Caco-2 (cell line): ENCODE data around the gene FOXJ3. TPM values are rescaled to one million over a fixed set of nuclear protein-coding genes. Genes with fewer than 3 reads are reported as not detected.
"Not testable (repeated sequence)": the region's sequence is repeated elsewhere in the genome, so short reads cannot be mapped to it uniquely, and the experiment has no call there.

ENCODE experiments used
- BruUV-seq: library from RNA; stranded (reverse); fragments of 400-500 nt; replicated peaks from 2 replicates; lab custom pipeline; 2021; lab: Mats Ljungman, UMichigan
- CTCF ChIA-PET: fragments of 300-600 bp; sonication (Branson Sonifier 250); formaldehyde crosslinking; loops from one replicate; lab custom pipeline; 2022; ENCODE audit warnings: antibody characterized with exemption; lab: Charles Lee
- POLR2A ChIA-PET: fragments of 300-600 bp; sonication (Branson Sonifier 250); formaldehyde crosslinking; loops from one replicate; lab custom pipeline; 2022; ENCODE audit warnings: antibody characterized with exemption; lab: Charles Lee
- DNase-seq, 2 experiments: peaks; one replicate each; pipeline versions ENCODE4 v3.0.0 to v3.0.0-alpha.2; 2020 to 2022
- H3K27me3 ChIP-seq: replicated peaks from 2 replicates; pipeline ENCODE4 v1.6.0; 2011; ENCODE audit warnings: low read length; ENCODE audit not compliant: control insufficient read depth, insufficient read depth
- H3K36me3 ChIP-seq: 2 replicates; pipeline ENCODE4 v1.5.1; 2011; ENCODE audit warnings: low read length; ENCODE audit not compliant: control insufficient read depth, insufficient read depth
- H3K4me1 ChIP-seq: fragments of 250-450 bp; sonication (Bioruptor Pico); 2 replicates; pipeline ENCODE4 v1.5.1; 2020; ENCODE audit warnings: mild to moderate bottlenecking
- H3K4me3 ChIP-seq: 2 replicates; pipeline ENCODE4 v1.5.1; 2011; ENCODE audit warnings: low read depth, mild to moderate bottlenecking, control low read depth, low read length
- H3K9me3 ChIP-seq: fragments of 250-450 bp; sonication (Bioruptor Pico); 2 replicates; pipeline ENCODE4 v1.5.1; 2020; ENCODE audit warnings: mild to moderate bottlenecking, moderate library complexity
- H3K27ac Mint-ChIP-seq: one replicate; pipeline ENCODE4 v1.8.0; 2022; ENCODE audit warnings: mixed read lengths; ENCODE audit not compliant: unreplicated experiment
- H3K27me3 Mint-ChIP-seq: one replicate; pipeline ENCODE4 v1.8.0; 2022; ENCODE audit warnings: mixed read lengths; ENCODE audit not compliant: insufficient read depth, unreplicated experiment
- H3K36me3 Mint-ChIP-seq: one replicate; pipeline ENCODE4 v1.8.0; 2022; ENCODE audit warnings: mild to moderate bottlenecking, mixed read lengths; ENCODE audit not compliant: insufficient read depth, unreplicated experiment
- H3K4me1 Mint-ChIP-seq: one replicate; pipeline ENCODE4 v1.8.0; 2022; ENCODE audit warnings: low read depth, mixed read lengths; ENCODE audit not compliant: unreplicated experiment
- H3K4me3 Mint-ChIP-seq: one replicate; pipeline ENCODE4 v1.8.0; 2022; ENCODE audit warnings: mild to moderate bottlenecking, moderate library complexity, mixed read lengths; ENCODE audit not compliant: unreplicated experiment
- H3K9me3 Mint-ChIP-seq: one replicate; pipeline ENCODE4 v1.8.0; 2022; ENCODE audit warnings: mixed read lengths; ENCODE audit not compliant: unreplicated experiment
- CTCF ChIP-seq, 2 experiments: fragments of 200-600 bp in 1 of 2; IDR thresholded peaks; 1 replicate in 1 of 2; 2 replicates in 1 of 2; pipeline versions ENCODE4 v1.5.1 to v1.8.0; 2011 to 2022; ENCODE audit warnings: antibody characterized with exemption in 1 of 2, control low read depth in 1 of 2, inconsistent platforms in 1 of 2, low read depth in 1 of 2, low read length in 1 of 2, mild to moderate bottlenecking in 1 of 2, moderate library complexity in 1 of 2; ENCODE audit not compliant: insufficient read depth in 1 of 2, severe bottlenecking in 1 of 2, unreplicated experiment in 1 of 2
- intact Hi-C: fragments of 100-400 bp; cut with micrococcal nuclease; formaldehyde crosslinking; loops from one replicate; pipeline ENCODE4 v1.10.0; 2022; ENCODE audit not compliant: unreplicated experiment
- total RNA-seq: library from RNA; stranded (reverse); gene quantifications from 2 replicates; pipeline ENCODE4 v1.2.3, GENCODE V29; 2022

Gene FOXJ3
- total RNA-seq, 1 experiment from 2014 or later = 60.2 TPM

GRCh38 chr1:42211224-42211623 lies 123.8 kb downstream of the FOXJ3 start:
- intact Hi-C loops = no loop called here
- no peaks in the 10 kb centered on the region for H3K9me3 ChIP-seq
- Mint-ChIP-seq H3K9me3 (no peaks in the 10 kb centered on the region), H3K27me3 (no peaks in the 10 kb centered on the region), H3K36me3 (peaks cover 29% of the 10 kb centered on the region), H3K27ac (no peak overlapping the region), H3K4me3 (no peak overlapping the region), H3K4me1 (peaks cover 7% of the 10 kb centered on the region)
- H3K27me3 ChIP-seq = no peaks in the 10 kb centered on the region
- no peak for TF ChIP-seq CTCF (IDR thresholded peaks at IDR 0.05; ENCODE audit: insufficient read depth in 1 of 2, low read depth in 1 of 2, low read length in 1 of 2, severe bottlenecking in 1 of 2, unreplicated experiment in 1 of 2)
- no peak for DNase-seq
- no peaks in the 10 kb centered on the region for H3K4me1 ChIP-seq
- POLR2A ChIA-PET = no interaction called here
- H3K4me3 ChIP-seq = no peak overlapping the region
- CTCF ChIA-PET = no interaction called here
- 0 out of 2 replicates have a peak, but pooled peaks cover 2% of the 10 kb centered on the region for H3K36me3 ChIP-seq
- BruUV-seq = no TSS peak

GRCh38 chr1:42210421-42211133 lies 124.5 kb downstream of the FOXJ3 start:
- H3K9me3 ChIP-seq = no peaks in the 10 kb centered on the region
- Mint-ChIP-seq H3K27ac (no peak overlapping the region), H3K4me3 (no peak overlapping the region), H3K27me3 (no peaks in the 10 kb centered on the region), H3K36me3 (peaks cover 33% of the 10 kb centered on the region), H3K4me1 (peaks cover 7% of the 10 kb centered on the region), H3K9me3 (no peaks in the 10 kb centered on the region)
- intact Hi-C loops = no loop called here
- DNase-seq = no peak
- no peaks in the 10 kb centered on the region for H3K27me3 ChIP-seq
- no peak for TF ChIP-seq CTCF (IDR thresholded peaks at IDR 0.05; ENCODE audit: insufficient read depth in 1 of 2, low read depth in 1 of 2, low read length in 1 of 2, severe bottlenecking in 1 of 2, unreplicated experiment in 1 of 2)
- H3K4me1 ChIP-seq = no peaks in the 10 kb centered on the region
- BruUV-seq = no TSS peak
- no peak overlapping the region for H3K4me3 ChIP-seq
- POLR2A ChIA-PET = no interaction called here
- CTCF ChIA-PET = no interaction called here
- 0 out of 2 replicates have a peak, but pooled peaks cover 2% of the 10 kb centered on the region for H3K36me3 ChIP-seq

GRCh38 chr1:42209526-42210251 lies 125.3 kb downstream of the FOXJ3 start:
- no peaks in the 10 kb centered on the region for H3K9me3 ChIP-seq
- intact Hi-C loops = no loop called here
- 0 out of 2 replicates have a peak, but pooled peaks cover 2% of the 10 kb centered on the region for H3K36me3 ChIP-seq
- H3K4me1 ChIP-seq = no peaks in the 10 kb centered on the region
- Mint-ChIP-seq H3K9me3 (no peaks in the 10 kb centered on the region), H3K4me3 (no peak overlapping the region), H3K27me3 (no peaks in the 10 kb centered on the region), H3K4me1 (peaks cover 12% of the 10 kb centered on the region), H3K27ac (no peak overlapping the region), H3K36me3 (peaks cover 36% of the 10 kb centered on the region)
- no peak for TF ChIP-seq CTCF (IDR thresholded peaks at IDR 0.05; ENCODE audit: insufficient read depth in 1 of 2, low read depth in 1 of 2, low read length in 1 of 2, severe bottlenecking in 1 of 2, unreplicated experiment in 1 of 2)
- no peaks in the 10 kb centered on the region for H3K27me3 ChIP-seq
- DNase-seq = peak in 1 of 2 experiments; percentile 43
- CTCF ChIA-PET = no interaction called here
- POLR2A ChIA-PET = no interaction called here
- no peak overlapping the region for H3K4me3 ChIP-seq
- no TSS peak for BruUV-seq

- H3K36me3 Mint-ChIP-seq = peaks cover 56% of the 10 kb centered on the region
- not testable (repeated sequence) for H3K4me3 Mint-ChIP-seq
Measured at GRCh38 chr1:42206930-42207329, 128.1 kb downstream of the FOXJ3 start.

More at GRCh38 chr1:42206930-42207329, 128.1 kb downstream of the FOXJ3 start:
- DNase-seq, H3K9me3 Mint-ChIP-seq, H3K27me3 Mint-ChIP-seq, POLR2A ChIA-PET, H3K4me3 ChIP-seq, H3K36me3 ChIP-seq, BruUV-seq, H3K27ac Mint-ChIP-seq, H3K9me3 ChIP-seq, intact Hi-C loops, CTCF ChIA-PET, H3K27me3 ChIP-seq, H3K4me1 ChIP-seq: not testable (repeated sequence)
- peaks cover 14% of the 10 kb centered on the region for H3K4me1 Mint-ChIP-seq
